Suprapubic skin (tissue), 3 donors: ENCODE results near the gene SIGLEC6.

ENCODE experiments used
- POLR2A ChIP-seq, 2 donors: fragments of 450-650 bp; IDR thresholded peaks; one replicate each; pipeline ENCODE4 v1.6.1; 2017; ENCODE audit warnings: antibody characterized with exemption in 2 of 2, mild to moderate bottlenecking in 2 of 2, moderate library complexity in 2 of 2
- TF ChIP-seq, protein P1 (sequence below), 2 donors: fragments of 200-600 bp in 1 of 2; fragments of 450-650 bp in 1 of 2; sonication (generic) in 1 of 2; IDR thresholded peaks; one replicate each; pipeline ENCODE4 v1.5.1; 2016 to 2019; ENCODE audit warnings: antibody characterized with exemption in 2 of 2, mild to moderate bottlenecking in 1 of 2, moderate library complexity in 1 of 2

- TF ChIP-seq, protein P1, sequence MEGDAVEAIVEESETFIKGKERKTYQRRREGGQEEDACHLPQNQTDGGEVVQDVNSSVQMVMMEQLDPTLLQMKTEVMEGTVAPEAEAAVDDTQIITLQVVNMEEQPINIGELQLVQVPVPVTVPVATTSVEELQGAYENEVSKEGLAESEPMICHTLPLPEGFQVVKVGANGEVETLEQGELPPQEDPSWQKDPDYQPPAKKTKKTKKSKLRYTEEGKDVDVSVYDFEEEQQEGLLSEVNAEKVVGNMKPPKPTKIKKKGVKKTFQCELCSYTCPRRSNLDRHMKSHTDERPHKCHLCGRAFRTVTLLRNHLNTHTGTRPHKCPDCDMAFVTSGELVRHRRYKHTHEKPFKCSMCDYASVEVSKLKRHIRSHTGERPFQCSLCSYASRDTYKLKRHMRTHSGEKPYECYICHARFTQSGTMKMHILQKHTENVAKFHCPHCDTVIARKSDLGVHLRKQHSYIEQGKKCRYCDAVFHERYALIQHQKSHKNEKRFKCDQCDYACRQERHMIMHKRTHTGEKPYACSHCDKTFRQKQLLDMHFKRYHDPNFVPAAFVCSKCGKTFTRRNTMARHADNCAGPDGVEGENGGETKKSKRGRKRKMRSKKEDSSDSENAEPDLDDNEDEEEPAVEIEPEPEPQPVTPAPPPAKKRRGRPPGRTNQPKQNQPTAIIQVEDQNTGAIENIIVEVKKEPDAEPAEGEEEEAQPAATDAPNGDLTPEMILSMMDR (IDR thresholded peaks at IDR 0.05) = no peak
- TF ChIP-seq POLR2A (IDR thresholded peaks at IDR 0.05) = no peak
Measured at GRCh38 chr19:51509823-51510660, 21.4 kb downstream of the SIGLEC6 start.
